Endodermal cell (in vitro differentiated cells): ENCODE data around the gene PSMD5. TPM values are rescaled to one million over a fixed set of nuclear protein-coding genes. Genes with fewer than 3 reads are reported as not detected.

Experiments used
- DNase-seq: peaks from one replicate; pipeline ENCODE4 v3.0.0-alpha.2; 2017
- H3K27ac ChIP-seq: 2 replicates; pipeline ENCODE4 v1.5.1; 2013; ENCODE audit warnings: mild to moderate bottlenecking, low read depth, low read length, moderate library complexity
- H3K27me3 ChIP-seq: 2 replicates; pipeline ENCODE4 v1.6.1; 2013; ENCODE audit warnings: mild to moderate bottlenecking, low read length, moderate library complexity; ENCODE audit not compliant: insufficient read depth, control insufficient read depth, poor library complexity, severe bottlenecking
- H3K36me3 ChIP-seq: 2 replicates; pipeline ENCODE4 v1.7.0; 2013; ENCODE audit warnings: mild to moderate bottlenecking, low read length, moderate library complexity; ENCODE audit not compliant: control insufficient read depth, insufficient read depth
- H3K4me1 ChIP-seq: one replicate; pipeline ENCODE4 v1.7.0; 2013; ENCODE audit warnings: low read length; ENCODE audit not compliant: control insufficient read depth, insufficient read depth
- H3K4me3 ChIP-seq: 2 replicates; pipeline ENCODE4 v1.5.1; 2013; ENCODE audit warnings: mild to moderate bottlenecking, low read length, moderate library complexity
- H3K9ac ChIP-seq: 2 replicates; pipeline ENCODE4 v1.6.1; 2013; ENCODE audit warnings: mild to moderate bottlenecking, low read length, moderate library complexity; ENCODE audit not compliant: poor library complexity, severe bottlenecking; ENCODE audit errors: extremely low read depth
- H3K9me3 ChIP-seq: 2 replicates; pipeline ENCODE4 v1.6.1; 2013; ENCODE audit warnings: mild to moderate bottlenecking, low read length, moderate library complexity; ENCODE audit not compliant: control insufficient read depth
- H3K27ac Mint-ChIP-seq: 2 replicates; pipeline ENCODE4 v1.8.0; 2020; ENCODE audit warnings: mixed read lengths
- H3K27me3 Mint-ChIP-seq: 2 replicates; pipeline ENCODE4 v1.8.0; 2021; ENCODE audit warnings: mild to moderate bottlenecking, mixed read lengths; ENCODE audit not compliant: insufficient read depth
- H3K36me3 Mint-ChIP-seq: 2 replicates; pipeline ENCODE4 v1.8.0; 2020; ENCODE audit warnings: low read depth, mixed read lengths
- H3K4me1 Mint-ChIP-seq: 2 replicates; pipeline ENCODE4 v1.8.0; 2020; ENCODE audit warnings: mixed read lengths
- H3K4me3 Mint-ChIP-seq: 2 replicates; pipeline ENCODE4 v1.8.0; 2020; ENCODE audit warnings: mild to moderate bottlenecking, moderate library complexity, mixed read lengths
- H3K9me3 Mint-ChIP-seq: 2 replicates; pipeline ENCODE4 v1.8.0; 2020; ENCODE audit warnings: mild to moderate bottlenecking, mixed read lengths
- CTCF ChIP-seq: fragments of 200-600 bp; sonication (generic); conservative IDR thresholded peaks from 2 replicates; pipeline ENCODE4 v1.5.0; 2021; ENCODE audit warnings: antibody characterized with exemption, mild to moderate bottlenecking
- WGBS, 2 experiments: methylation state at CpG; one replicate each; pipeline versions ENCODE4 v1.1.5 to v1.1.7; 2013; ENCODE audit warnings: missing lambda C conversion rate in 2 of 2, mixed read lengths in 1 of 2; ENCODE audit not compliant: insufficient coverage in 1 of 2, insufficient read length in 1 of 2; 5-methylcytosine and 5-hydroxymethylcytosine counted together
- total RNA-seq, 2 donors: library from RNA; stranded (reverse); fragmentation: NEBNext Ultra II Directional in 1 of 2; extraction: Animal tissue kit (Norgen Biotek cat#: 25700) in 1 of 2; gene quantifications; 2 replicates in 1 of 2; 3 replicates in 1 of 2; pipeline ENCODE4 v1.2.1, GENCODE V29; 2021

Gene PSMD5
- total RNA-seq, 2 donors from 2014 or later: 21.8 to 52.7 TPM

GRCh38 chr9:120867676-120868338 lies 25.1 kb upstream of the PSMD5 start:
- Mint-ChIP-seq H3K27me3 (no peaks in the 10 kb centered on the region), H3K4me3 (peak overlapping the region; percentile 72), H3K36me3 (peaks cover 5% of the 10 kb centered on the region), H3K27ac (no peak overlapping the region), H3K4me1 (peaks cover 2% of the 10 kb centered on the region), H3K9me3 (no peaks in the 10 kb centered on the region)
- TF ChIP-seq CTCF: no peak
- H3K36me3 ChIP-seq: no peaks in the 10 kb centered on the region
- 95 to 97% methylated on average over 10 to 15 of the region's 15 CpGs for WGBS, 2 experiments
- DNase-seq: no peak
- no peaks in the 10 kb centered on the region for H3K4me1 ChIP-seq
- no peak overlapping the region for H3K9ac ChIP-seq
- H3K27me3 ChIP-seq: no peaks in the 10 kb centered on the region
- H3K4me3 ChIP-seq: peak overlapping the region; percentile 67
- no peaks in the 10 kb centered on the region for H3K9me3 ChIP-seq
- H3K27ac ChIP-seq: no peak overlapping the region

GRCh38 chr9:120866651-120867050 lies 23.9 kb upstream of the PSMD5 start:
- no peak for DNase-seq
- Mint-ChIP-seq H3K36me3 (no peaks in the 10 kb centered on the region), H3K4me3 (no peak overlapping the region), H3K9me3 (no peaks in the 10 kb centered on the region), H3K27me3 (no peaks in the 10 kb centered on the region), H3K27ac (no peak overlapping the region), H3K4me1 (no peaks in the 10 kb centered on the region)
- no peaks in the 10 kb centered on the region for H3K27me3 ChIP-seq
- H3K4me3 ChIP-seq: no peak overlapping the region
- no peak for TF ChIP-seq CTCF
- H3K9ac ChIP-seq: no peak overlapping the region
- H3K4me1 ChIP-seq: no peaks in the 10 kb centered on the region
- no peak overlapping the region for H3K27ac ChIP-seq
- no peaks in the 10 kb centered on the region for H3K9me3 ChIP-seq
- WGBS, 2 experiments: 89 to 91% methylated on average over 4 to 6 of the region's 6 CpGs
- peaks cover 6% of the 10 kb centered on the region for H3K36me3 ChIP-seq

- DNase-seq: no peak
- Mint-ChIP-seq H3K27ac (no peak overlapping the region), H3K36me3 (no peaks in the 10 kb centered on the region), H3K4me3 (no peak overlapping the region), H3K27me3 (no peaks in the 10 kb centered on the region), H3K4me1 (no peaks in the 10 kb centered on the region), H3K9me3 (no peaks in the 10 kb centered on the region)
- H3K36me3 ChIP-seq: peaks cover 12% of the 10 kb centered on the region
- H3K27ac ChIP-seq: no peak overlapping the region
- 89% methylated on average over 5 of the region's 5 CpGs; no CpG with 5 or more reads in 1 of the 2 experiments for WGBS, 2 experiments
- TF ChIP-seq CTCF: no peak
- H3K27me3 ChIP-seq: no peaks in the 10 kb centered on the region
- H3K9ac ChIP-seq: no peak overlapping the region
- no peaks in the 10 kb centered on the region for H3K9me3 ChIP-seq
- no peak overlapping the region for H3K4me3 ChIP-seq
- no peaks in the 10 kb centered on the region for H3K4me1 ChIP-seq
These were observed 23.1 kb upstream of the PSMD5 start for GRCh38 chr9:120865809-120866208.
